IPS-NIHi7 (cell line): ENCODE measurements around the gene ARL11.

ENCODE experiments used
- DNase-seq: peaks from one replicate; pipeline ENCODE4 v3.0.0; 2012; ENCODE audit warnings: mixed read lengths; ENCODE audit errors: extremely low spot score

The ARL11 gene

DNA sequence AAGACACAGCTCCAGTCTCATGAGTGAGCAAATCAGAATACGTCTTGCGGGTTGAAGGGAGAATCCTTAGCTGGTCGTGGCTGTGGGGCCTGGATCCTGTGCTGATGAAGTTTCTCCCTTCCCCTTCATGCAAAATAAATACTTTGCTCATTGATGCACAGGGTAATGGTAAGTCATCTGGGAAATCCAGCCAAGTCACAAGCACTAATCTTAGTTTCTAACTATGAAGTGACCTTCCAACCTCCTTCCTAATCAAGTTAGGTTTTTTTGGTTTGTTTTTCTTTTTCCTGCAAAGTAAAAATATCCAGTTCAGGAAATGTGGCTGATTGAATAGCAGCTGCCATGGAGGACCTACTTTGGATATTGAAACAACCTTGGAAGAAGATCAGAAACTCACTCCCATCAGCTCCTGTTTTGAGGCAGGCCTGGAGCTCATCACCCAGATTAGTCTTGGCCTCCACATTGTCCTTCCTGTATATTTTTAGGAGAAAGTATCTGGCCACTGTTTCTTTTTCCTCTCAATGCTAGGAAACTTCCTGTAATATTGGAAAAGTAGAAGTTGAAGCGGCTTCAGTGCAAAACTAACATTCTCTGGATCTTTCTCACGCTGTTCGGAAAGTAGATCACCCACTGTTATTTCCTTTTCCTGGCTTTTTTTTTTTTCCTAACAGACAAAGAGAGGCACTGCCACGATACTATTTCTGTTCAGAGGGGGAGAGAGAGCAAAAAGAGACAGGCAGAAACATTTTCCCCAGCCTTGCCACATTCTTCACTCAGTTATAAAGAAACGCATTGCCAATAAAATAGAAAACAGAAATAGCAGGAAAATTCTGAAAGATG lies 12.3 kb upstream of the ARL11 start:
- DNase-seq: no peak

DNA sequence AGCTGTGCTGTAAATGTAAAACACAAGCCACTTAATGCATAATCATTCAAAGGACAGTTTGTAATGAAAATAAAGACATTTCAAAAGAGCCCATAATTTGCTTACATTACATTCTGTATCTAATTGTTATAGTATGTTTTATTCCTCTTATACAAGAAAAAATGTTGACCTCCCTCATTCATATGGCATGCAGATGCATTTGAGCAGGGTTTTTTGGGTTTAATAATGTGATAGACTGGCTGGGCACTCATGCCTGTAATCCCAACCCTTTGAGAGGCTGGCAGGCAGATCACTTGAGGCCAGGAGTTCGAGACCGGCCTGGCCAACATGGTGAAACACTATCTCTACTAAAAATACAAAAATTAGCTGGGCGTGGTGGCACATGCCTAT lies 11.6 kb upstream of the ARL11 start:
- DNase-seq: no peak

DNA sequence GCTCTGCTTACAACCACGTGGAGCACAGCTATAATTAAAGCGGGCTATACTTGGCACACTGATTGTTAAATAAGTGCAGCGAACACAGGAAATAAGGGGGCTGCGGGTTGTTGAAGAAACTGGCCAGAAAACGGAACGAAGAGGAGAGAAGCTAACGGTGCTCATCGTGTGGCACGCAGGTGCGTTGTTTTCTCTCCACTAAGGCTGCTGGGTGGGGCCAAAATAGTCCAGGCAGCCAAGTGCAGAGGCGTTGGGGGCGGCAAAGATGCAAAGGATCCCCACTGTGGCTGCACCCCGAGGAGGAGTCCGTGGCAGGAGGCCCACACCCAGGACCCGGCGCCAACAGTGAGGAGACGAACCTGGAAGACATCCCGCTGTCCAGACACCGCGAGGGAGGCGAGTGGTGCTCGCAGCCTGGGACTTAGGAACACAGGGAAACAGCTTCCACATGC lies 8.1 kb upstream of the ARL11 start:
- DNase-seq: no peak

DNA sequence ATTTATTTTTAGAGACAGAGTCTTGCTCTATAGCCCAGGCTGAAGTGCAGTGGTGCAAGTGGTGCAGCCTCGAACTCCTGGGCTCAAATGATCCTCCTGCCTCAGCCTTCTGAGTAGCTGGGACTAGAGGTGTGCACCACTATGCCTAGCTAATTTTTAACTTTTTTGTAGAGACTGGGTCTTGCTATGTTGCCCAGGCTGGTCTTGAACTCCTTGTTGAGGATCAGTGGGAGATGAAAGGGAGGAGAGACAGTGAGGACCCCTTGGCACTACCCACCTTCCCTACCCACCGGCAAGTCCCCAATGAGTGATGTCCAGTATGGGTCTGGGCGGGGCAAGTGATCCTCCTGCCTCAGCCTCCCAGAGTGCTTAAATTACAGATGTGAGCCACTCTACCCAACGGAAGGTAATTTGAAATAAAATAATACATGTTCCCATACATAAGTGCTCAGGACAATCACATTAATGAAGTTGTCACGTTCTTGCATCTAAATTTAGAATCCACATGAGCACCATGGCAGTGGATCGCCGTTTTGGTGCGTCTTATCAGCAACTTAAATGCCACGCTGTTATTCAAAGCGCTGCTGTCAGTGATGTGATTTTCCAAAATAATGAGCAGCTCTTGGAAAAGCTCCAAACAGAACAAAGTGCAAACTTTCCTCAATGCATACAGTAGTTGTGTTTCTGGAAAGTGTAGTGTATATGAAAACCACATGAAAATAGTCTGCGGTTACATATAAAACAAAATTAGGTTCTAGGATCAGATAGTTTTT lies 5.9 kb upstream of the ARL11 start:
- no peak for DNase-seq

DNA sequence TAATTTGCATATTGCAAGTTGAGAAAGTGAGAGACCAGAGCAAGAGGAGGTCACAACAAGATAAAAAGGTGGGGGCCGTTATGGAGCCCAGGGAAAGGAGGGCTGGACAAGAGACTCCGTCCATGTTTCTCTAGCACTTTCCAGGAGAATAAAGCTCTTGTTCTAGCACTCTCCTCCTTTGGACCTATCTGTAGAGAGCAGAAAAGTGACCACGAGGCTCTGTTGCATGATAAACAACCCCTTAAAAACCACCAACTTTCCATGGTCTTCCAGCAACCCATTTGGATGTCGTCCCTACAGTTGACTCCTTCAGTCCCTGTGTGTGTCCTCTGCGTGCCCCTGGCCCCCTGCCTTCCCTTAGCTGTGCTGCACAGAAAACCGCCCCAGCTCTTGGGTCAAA lies 4.1 kb upstream of the ARL11 start:
- no peak for DNase-seq

DNA sequence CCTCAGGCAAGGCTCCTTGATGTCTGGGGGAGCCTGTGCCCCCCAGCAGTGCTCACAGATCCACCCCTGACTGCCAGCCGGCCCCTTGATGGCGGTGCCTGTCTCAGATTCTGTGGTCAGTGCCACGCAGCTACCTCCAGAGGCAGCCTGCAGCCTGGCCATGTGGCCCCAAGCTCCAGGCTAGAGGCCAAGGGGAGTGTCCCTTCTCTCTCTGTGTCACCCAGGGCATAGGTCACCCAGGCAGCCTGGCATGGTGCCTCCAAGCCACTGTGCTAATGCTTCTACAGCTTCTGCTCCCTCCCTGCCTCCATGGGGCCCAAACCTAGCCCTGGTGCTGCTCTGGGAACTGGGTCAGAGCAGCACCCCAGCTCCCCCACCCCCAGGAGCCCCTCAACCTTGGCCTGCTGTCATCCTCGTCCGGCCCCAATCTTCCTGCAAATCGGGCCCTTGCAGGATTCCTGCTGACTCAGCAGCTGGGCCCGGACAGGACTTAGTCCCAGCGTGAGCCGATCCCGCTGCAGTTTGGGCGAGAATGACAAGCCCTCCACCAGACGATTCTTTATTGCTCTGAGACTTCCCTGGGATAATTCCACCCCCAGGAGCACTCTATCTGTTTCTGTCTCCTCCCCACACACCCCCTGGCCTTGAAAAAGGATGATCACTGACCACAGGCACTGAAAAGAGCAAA lies 2.8 kb upstream of the ARL11 start:
- DNase-seq: no peak

DNA sequence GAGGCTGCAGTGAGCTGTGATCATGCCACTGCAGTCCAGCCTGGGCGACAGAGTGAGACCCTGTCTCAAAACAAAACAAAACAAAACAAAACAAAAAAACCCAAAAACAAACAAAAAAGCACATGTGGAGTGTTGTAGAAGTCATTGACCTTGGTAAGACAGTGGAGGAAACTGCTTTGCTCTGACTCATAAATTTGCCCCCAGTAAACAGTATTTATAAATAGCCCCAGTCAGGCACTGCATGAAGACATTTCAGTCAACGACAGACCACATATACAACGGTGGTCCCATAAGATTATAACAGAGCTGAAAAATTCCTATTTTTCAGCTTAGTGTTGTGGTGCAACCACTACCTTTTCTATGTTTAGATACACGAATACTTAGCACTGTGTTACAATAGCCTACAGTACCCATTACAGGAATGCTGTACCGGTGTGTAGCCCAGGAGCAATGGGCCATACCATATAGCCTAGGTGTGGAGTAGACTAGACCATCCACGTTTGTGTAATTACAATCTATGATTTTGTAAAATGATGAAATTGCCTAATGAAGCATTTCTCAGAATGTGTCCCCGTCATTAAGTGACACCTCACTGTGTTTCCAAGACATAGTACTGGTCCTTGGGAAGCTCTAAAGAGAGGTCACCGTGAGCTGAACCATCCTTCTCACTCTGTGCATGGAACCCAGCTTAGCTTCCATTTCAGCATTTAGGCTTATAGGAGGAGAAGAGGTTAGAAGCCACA lies 1.1 kb downstream of the ARL11 start:
- no peak for DNase-seq

DNA sequence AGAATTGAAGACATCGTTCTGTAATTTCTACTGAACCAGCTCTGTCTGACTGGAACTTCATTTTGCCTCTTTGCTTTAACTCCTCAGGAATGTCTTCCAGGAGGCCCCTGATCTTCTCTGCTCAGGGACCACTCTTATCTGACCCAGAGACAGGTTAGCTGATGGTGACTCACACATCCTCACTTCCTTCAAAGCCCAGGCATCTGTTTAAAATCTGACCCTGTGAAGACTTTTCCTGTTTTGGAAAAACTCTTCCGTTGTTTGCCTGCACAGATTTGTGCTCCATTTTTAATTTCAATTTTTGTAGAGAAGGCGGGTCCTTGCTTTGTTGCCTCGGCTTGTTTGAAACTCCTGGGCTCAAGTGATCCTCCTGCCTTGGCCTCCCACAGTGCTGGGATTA lies 1.6 kb downstream of the ARL11 start:
- DNase-seq: no peak

DNA sequence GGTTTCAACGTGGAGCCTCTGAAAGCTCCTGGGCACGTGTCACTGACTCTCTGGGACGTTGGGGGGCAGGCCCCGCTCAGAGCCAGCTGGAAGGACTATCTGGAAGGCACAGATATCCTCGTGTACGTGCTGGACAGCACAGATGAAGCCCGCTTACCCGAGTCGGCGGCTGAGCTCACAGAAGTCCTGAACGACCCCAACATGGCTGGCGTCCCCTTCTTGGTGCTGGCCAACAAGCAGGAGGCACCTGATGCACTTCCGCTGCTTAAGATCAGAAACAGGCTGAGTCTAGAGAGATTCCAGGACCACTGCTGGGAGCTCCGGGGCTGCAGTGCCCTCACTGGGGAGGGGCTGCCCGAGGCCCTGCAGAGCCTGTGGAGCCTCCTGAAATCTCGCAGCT lies 2.3 kb downstream of the ARL11 start:
- no peak for DNase-seq

DNA sequence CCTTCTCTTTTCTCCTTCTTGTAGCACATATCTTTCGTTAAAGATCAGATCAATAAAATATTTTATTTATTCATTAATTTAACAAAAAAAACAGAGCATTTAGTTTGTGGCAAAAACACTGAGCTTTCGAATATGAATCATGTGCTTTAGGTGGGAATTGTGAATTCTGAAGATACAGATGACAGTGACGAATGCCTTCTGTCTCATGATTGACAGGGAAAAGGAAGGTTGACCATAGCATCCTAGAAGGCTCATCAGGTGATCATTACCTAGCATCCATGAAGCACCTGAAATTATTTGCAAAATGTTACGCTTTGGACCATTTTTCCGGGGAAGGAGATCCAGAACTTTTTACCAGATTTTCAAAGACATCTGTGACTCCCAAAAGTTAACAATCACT lies 3.8 kb downstream of the ARL11 start:
- no peak for DNase-seq

DNA sequence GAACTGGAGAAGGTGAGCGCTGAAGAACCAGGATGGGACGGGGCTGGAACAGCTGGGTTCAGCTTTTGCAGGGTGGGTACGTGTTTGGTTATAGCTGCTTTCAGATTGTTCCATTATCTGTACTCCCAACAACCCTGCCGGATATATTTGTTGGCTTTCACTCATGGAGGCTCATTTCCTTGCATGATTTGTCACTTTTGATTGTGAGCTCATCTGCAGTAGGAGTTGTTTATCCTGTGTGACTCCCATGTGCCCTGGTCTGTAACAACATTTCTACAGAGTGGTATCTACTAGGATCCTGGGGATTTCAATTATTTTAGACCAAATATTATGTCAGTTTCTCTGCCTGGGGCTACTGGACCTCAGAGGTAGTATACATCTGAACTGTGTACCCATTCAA lies 5.4 kb downstream of the ARL11 start:
- DNase-seq: no peak

DNA sequence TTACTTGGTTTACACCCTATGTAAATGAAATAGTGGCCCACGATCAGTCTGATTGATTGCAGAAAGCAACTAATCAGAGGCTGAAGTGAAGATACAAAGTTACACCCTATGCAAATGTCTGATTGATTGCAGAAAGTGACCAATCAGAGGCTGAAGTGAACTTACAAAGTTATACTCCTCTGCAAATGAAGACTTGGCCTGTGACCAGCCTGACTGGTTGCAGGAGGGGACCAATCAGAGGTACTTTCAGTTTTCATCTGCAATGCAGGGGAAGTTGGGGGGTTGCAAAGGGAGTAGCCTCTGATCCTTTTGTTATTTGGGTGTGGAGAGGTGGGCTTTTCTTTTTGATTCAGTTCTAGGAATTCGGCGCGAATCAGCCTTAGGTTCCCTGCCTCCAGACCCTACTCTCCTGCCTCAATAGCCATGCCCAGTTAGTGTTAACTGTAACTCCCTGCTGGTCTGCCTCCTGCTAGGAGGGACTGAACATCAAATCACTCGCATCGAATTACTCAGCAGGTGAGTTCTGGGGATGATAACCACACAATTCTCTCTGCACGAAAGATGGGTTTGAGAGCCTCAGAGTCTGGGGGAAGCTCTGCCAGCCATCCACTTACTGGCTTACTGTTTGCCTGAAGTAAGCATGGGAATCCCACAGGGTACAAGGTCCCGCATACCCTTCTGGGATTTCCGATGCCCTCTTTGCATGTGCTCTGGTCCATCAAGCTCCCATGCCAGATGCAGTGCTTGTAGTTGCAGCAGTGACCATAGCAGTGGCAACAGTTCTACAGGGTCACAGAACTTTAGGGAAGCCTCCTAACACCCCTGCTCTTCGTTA lies 7.5 kb downstream of the ARL11 start:
- peak; percentile 34 for DNase-seq

DNA sequence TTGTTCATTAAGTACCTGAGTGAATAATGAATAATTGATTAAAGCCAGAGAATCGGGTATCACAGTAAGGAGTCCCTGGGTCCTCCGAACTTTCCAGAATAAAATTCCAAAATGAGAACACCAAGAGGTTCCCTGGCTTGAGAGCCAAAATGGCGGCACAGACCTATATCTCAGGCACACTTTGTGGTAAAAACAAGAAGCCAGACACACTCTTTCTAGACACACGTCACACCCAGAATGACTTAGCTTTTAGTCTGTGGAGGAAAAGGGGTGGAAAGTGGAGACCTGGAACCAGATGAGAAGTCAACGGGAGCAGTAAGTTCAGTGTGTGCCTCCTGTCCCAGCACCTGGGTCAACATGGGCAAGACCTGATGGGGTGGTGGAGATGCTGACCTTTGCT lies 8.4 kb downstream of the ARL11 start:
- DNase-seq: no peak

DNA sequence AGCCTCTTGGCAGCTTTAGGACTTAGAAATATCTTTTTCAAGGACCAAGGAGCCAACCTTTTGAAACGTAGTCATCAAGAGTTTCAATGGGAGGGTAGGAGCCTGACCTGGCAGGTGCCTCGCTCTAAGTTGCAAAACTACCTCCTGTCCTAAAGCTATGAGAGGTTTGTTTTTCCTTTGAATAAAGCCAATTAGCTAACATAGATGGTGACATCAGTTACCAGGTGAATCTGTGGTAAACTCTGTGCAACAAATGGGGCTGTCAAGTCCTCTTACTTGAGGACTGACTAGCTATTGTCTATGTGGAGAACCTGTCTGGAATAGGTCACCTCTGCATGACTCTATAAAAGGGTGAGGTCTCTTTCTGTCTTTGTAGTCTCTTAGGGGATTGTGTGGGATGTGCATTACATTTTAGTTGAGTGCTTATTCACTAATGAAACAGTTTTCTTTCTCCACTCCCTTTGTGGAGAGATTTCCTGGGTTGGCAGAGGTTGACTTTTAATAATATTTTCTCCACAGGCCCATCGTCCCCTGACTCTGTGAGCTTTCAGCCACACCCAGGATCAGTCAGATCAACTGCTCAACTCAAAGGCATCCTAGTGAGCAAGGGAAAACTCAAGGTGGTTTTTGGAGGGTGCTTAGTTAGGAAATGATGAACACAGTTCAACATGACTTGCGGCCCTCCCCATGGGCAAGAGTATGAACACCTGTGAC lies 9.9 kb downstream of the ARL11 start:
- no peak for DNase-seq

DNA sequence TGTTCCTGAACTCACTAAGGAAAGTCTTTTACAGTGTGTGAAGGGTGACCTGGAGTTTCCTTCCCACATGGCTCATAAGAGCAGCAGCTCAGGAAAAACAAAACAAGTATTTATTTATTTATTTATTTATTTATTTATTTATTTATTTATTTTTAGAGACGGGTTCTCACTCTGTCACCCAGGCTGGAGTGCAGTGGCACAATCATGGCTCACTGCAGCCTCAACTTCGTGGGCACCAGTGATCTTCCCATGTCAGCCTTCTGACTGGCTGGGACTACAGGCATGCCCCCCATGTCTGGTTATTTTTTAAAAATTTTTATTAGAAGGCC lies 10.4 kb downstream of the ARL11 start:
- no peak for DNase-seq

DNA sequence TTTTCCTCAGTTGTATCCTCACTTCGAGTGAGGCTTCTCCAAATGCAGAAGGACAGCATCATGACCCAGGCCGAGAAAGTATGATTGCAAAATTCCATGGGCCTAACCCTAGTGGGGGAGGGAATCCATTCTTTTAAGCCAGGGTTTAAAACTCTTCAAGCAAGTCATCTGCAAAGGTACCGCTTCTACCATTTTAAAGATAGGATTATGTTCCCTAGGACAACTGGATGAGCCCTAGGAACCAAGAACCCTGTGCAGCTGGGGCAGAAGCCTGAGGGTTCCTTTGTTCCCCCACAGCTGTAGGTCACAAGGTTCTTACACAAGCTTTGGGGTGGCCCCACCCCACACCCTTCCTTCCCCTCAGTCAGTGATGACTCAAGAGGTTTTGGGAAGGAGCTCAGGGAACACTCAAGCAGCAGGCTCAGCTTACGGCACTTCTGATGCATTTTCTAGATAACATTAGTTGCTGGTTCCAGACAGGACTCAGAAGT lies 13.5 kb downstream of the ARL11 start:
- no peak for DNase-seq

DNA sequence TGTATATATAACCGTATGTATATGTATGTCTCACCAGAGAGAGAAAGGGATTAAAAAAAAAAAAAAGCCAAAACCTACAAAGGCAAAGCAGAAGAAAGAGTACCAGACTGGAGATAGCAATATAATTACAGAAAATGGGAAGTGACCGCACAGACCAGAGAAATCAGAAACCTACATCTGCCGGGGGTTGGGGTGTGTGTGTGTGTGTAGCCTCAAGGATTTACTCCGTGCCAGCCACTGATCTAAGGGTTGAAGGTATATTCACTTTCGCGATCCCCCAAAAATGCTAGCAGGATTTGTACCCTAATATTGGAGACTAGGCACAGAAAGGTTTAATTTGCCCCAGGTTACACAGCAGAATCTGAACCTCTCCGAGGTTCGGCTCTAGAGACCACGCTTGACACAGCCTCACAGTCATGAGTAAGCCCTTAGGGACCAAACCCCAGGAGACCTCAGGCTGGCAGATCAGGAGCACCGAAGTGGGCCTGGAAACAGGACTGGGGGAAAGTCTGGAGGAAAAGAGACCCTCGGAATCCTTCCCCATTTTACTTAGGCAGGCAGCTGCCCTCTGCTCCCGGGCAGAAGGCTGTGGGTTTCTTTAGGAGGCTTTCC lies 14.8 kb downstream of the ARL11 start:
- no peak for DNase-seq

DNA sequence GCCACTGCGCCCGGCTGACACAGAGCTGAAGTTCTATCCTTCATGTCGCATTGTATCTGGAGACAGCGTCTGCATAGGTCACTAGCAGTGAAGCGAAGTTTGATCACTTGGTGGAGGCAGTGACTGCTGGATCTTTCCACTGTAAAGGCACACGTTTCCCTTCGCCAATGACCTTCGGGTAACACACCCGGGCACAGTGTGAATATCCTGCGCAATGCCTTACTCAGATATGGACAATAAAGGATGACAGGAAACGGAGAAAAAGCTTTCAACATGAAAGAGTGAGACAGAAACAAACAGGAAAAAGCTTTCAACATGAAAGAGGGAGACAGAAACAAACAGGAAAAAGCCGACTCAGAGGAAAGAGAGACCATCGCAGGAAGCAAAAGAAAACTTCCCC lies 17.1 kb downstream of the ARL11 start:
- no peak for DNase-seq

DNA sequence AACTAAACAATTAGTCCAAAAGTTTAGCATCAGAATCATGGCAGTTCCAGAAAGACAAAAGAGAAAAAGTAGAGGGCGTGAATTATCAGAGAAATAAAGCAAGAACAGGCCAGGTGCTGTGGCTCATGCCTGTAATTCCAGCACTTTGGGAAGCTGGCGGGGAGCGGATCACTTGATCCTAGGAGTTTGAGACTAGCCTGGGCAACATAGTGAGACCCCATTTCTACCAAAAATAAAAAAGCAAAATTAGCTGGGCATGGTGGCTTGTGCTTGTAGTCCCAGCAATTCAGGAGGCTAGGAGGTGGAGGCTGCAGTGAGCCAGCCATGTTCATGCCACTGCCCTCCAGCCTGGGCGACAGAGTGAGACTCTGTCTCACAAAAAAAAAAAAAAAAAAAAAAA lies 18.4 kb downstream of the ARL11 start:
- no peak for DNase-seq
